Measurements from ENCODE around the gene RAB4A. TPM values are rescaled to one million over a fixed set of nuclear protein-coding genes. Genes with fewer than 3 reads are reported as not detected.

Gene RAB4A
- total RNA-seq (2022; extraction: Qiagen RNA extraction): 48.8 to 54.7 TPM (median 50.3 TPM) in 5 replicates

GRCh38 chr1:229270547-229271447 is at the start of gene RAB4A:
Gene RAB4A, plus strand, starts transcription at chr1:229271111. Its CDS starts 229 bp downstream, at chr1:229271340.

GRCh38 chr1:229342656-229343569 is 72.0 kb downstream of the RAB4A start, which contains the start of gene CCSAP:
Gene CCSAP, minus strand, starts transcription at chr1:229343047. Its CDS starts 582 bp downstream, at chr1:229342465.

Other genes starting within 250 kb of the RAB4A start
- 5.0 to 6.4 TPM (median 6.3 TPM) in 5 replicates for gene CCSAP, start 71.9 kb downstream of the RAB4A start, total RNA-seq (2022; extraction: Qiagen RNA extraction)
- 0.14 to 0.16 TPM (median 0.15 TPM) in 4 of 5 replicates, not detected in the other for gene ACTA1, start 163.0 kb downstream of the RAB4A start, total RNA-seq (2022; extraction: Qiagen RNA extraction)
- gene NUP133, start 237.2 kb downstream of the RAB4A start, total RNA-seq (2022; extraction: Qiagen RNA extraction): 19.4 to 22.3 TPM (median 21.7 TPM) in 5 replicates